Muscle of leg (tissue), 11 donors: ENCODE measurements around the gene DGKQ. TPM values are rescaled to one million over a fixed set of nuclear protein-coding genes. Genes with fewer than 3 reads are reported as not detected.

Experiments used
- DNase-seq: peaks from one replicate; pipeline ENCODE4 v3.0.0; 2013
- H3K27ac ChIP-seq: one replicate; pipeline ENCODE4 v1.5.1; 2013; ENCODE audit warnings: mild to moderate bottlenecking, low read length, control low read depth
- H3K27me3 ChIP-seq: one replicate; pipeline ENCODE4 v1.6.1; 2013; ENCODE audit warnings: low read length; ENCODE audit not compliant: control insufficient read depth, insufficient read depth
- H3K36me3 ChIP-seq: one replicate; pipeline ENCODE4 v1.6.1; 2013; ENCODE audit warnings: low read length; ENCODE audit not compliant: control insufficient read depth, insufficient read depth
- H3K4me1 ChIP-seq: one replicate; pipeline ENCODE4 v1.6.1; 2013; ENCODE audit warnings: low read length; ENCODE audit not compliant: control insufficient read depth, insufficient read depth
- H3K4me3 ChIP-seq: one replicate; pipeline ENCODE4 v1.5.1; 2013; ENCODE audit warnings: low read length, control low read depth
- H3K9me3 ChIP-seq: replicated peaks from 2 replicates; pipeline ENCODE4 v1.6.1; 2013; ENCODE audit warnings: low read depth, low read length; ENCODE audit not compliant: control insufficient read depth
- WGBS: methylation state at CpG from one replicate; pipeline ENCODE4 v1.1.5; 2013; ENCODE audit warnings: missing lambda C conversion rate; ENCODE audit not compliant: insufficient coverage; 5-methylcytosine and 5-hydroxymethylcytosine counted together
- polyA plus RNA-seq, 8 donors: library from polyadenylated mRNA; unstranded; fragments of 120-200 nt; gene quantifications; one replicate each; pipeline versions ENCODE4 v1.2.1 to v1.2.3, GENCODE V29; 2013; ENCODE audit warnings: inconsistent platforms in 1 of 8, low replicate concordance in 1 of 8; ENCODE audit not compliant: insufficient read length in 8 of 8, insufficient read depth in 1 of 8
- total RNA-seq: library from RNA; stranded (reverse); fragments of 120-200 nt; gene quantifications from one replicate; pipeline ENCODE4 v1.2.4, GENCODE V29; 2013

Gene DGKQ
- total and polyA plus RNA-seq, 9 donors, result 3.9 to 7.8 (median 4.7) TPM

DNA sequence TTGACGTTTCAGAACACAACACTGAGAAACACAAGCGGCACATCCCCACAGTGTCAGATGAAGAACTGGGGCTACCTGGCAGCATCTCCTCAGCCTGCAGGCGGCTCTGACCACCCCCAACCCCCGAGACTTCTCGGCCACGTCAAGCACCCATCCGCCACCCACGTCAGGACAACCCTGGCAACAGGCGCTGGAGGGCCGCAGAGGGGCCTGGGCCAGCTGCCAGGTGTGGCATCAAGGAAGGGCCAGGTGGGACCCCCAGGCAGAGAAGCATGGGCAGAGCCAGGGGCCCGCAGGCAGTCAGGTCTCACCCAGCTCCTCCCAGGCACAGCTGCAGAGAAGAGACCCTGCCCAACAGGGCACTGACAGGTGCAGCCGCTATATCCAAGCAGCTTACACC lies 63.5 kb downstream of the DGKQ start:
- no peaks in the 10 kb centered on the region for H3K27me3 ChIP-seq
- H3K9me3 ChIP-seq, result no peaks in the 10 kb centered on the region
- peaks cover 7% of the 10 kb centered on the region for H3K4me1 ChIP-seq
- no peak overlapping the region for H3K4me3 ChIP-seq
- WGBS, result 89% methylated on average over 12 of the region's 12 CpGs
- H3K27ac ChIP-seq, result no peak overlapping the region
- peaks cover 42% of the 10 kb centered on the region for H3K36me3 ChIP-seq
- DNase-seq, result no peak

DNA sequence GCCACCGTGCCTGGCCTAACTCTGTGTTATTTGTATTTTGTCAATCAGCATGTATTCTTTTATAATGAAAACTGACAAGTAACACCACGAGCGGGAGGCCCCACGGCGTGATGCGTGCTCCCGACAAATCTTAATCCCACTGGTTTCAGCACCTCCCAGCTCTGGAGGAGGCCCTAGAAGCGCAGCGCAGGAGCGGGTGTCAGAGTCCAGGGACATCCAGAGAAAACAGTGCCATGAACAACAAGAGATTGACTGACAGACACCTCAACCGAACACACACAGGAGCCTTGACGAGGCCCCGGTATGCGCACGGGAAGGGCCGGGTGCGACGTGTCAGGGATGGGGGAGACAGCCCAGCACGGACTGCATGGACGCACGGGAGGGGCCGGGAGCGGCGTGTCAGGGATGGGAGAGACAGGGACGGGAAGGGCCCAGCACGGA lies 64.2 kb downstream of the DGKQ start:
- Histone ChIP-seq H3K36me3 (peaks cover 46% of the 10 kb centered on the region), H3K4me1 (peaks cover 7% of the 10 kb centered on the region), H3K27ac (no peak overlapping the region), H3K4me3 (no peak overlapping the region), H3K9me3 (no peaks in the 10 kb centered on the region), H3K27me3 (no peaks in the 10 kb centered on the region)
- DNase-seq, result no peak
- WGBS, result 93% methylated on average over 15 of the region's 26 CpGs

Other genes with a start within 250 kb of the DGKQ start
- 0.13 TPM for gene CPLX1, start 147.4 kb downstream of the DGKQ start, total RNA-seq
- under 1 TPM; 0.09 to 0.91 (median 0.33) TPM for gene CPLX1, start 147.4 kb downstream of the DGKQ start, polyA plus RNA-seq
- 30.4 TPM for gene GAK, start 41.3 kb downstream of the DGKQ start, total RNA-seq
- 10 to 100 TPM; 26.4 to 44.0 (median 35.2) TPM for gene GAK, start 41.3 kb downstream of the DGKQ start, polyA plus RNA-seq
- gene TMEM175, start 41.1 kb downstream of the DGKQ start, total RNA-seq, result 9.8 TPM
- gene TMEM175, start 41.1 kb downstream of the DGKQ start, polyA plus RNA-seq, result 10 to 100 TPM; 15.9 to 22.2 (median 18.8) TPM
- gene IDUA, start 13.5 kb upstream of the DGKQ start, total RNA-seq, result 11.4 TPM
- 10 to 100 TPM; 11.5 to 21.0 (median 14.4) TPM for gene IDUA, start 13.5 kb upstream of the DGKQ start, polyA plus RNA-seq
- gene SLC26A1, start 19.8 kb upstream of the DGKQ start, total RNA-seq, result 0.58 TPM
- 1 to 10 TPM; 2.2 to 5.3 (median 3.5) TPM for gene SLC26A1, start 19.8 kb upstream of the DGKQ start, polyA plus RNA-seq
- 97.6 TPM for gene FGFRL1, start 38.1 kb upstream of the DGKQ start, total RNA-seq
- 100 to 1,000 TPM in 7 of 8 donors, 10 to 100 TPM in 1; 90.4 to 203 (median 170) TPM for gene FGFRL1, start 38.1 kb upstream of the DGKQ start, polyA plus RNA-seq
- 3.2 TPM for gene RNF212, start 140.0 kb upstream of the DGKQ start, total RNA-seq
- gene RNF212, start 140.0 kb upstream of the DGKQ start, polyA plus RNA-seq, result 1 to 10 TPM; 2.3 to 6.0 (median 4.4) TPM
- gene SPON2, start 199.0 kb upstream of the DGKQ start, total RNA-seq, result 54.3 TPM
- gene SPON2, start 199.0 kb upstream of the DGKQ start, polyA plus RNA-seq, result 10 to 100 TPM; 40.9 to 87.8 (median 59.0) TPM